Sigmoid colon (tissue), 7 donors: Measurements from ENCODE around the gene MAP3K14. TPM values are rescaled to one million over a fixed set of nuclear protein-coding genes. Genes with fewer than 3 reads are reported as not detected.

Source experiments
- DNase-seq: peaks from one replicate; pipeline ENCODE4 v3.0.0-alpha.2; 2019
- H3K27ac ChIP-seq, 4 donors: fragments of 200-600 bp; sonication (generic); one replicate each; pipeline ENCODE4 v1.5.1; 2016 to 2019; ENCODE audit warnings: mild to moderate bottlenecking in 1 of 4
- H3K27me3 ChIP-seq, 3 donors: fragments of 200-600 bp; sonication (generic); one replicate each; pipeline ENCODE4 v1.5.1; 2019; ENCODE audit warnings: mild to moderate bottlenecking in 1 of 3
- H3K36me3 ChIP-seq, 4 donors: fragments of 200-600 bp; sonication (generic); one replicate each; pipeline ENCODE4 v1.5.1; 2016 to 2019
- H3K4me1 ChIP-seq, 4 donors: fragments of 200-600 bp; sonication (generic); one replicate each; pipeline ENCODE4 v1.5.1; 2017 to 2019
- H3K4me3 ChIP-seq, 4 donors: fragments of 200-600 bp; sonication (generic); one replicate each; pipeline ENCODE4 v1.5.1; 2017 to 2019; ENCODE audit warnings: mild to moderate bottlenecking in 2 of 4, moderate library complexity in 1 of 4
- H3K9me3 ChIP-seq, 4 donors: fragments of 200-600 bp in 3 of 4; sonication (generic) in 3 of 4; one replicate each; pipeline versions ENCODE4 v1.5.1 to v1.6.1; 2013 to 2019
- CTCF ChIP-seq, 4 experiments: fragments of 450-650 bp in 3 of 4; fragments of 200-600 bp in 1 of 4; IDR thresholded peaks; one replicate each; pipeline ENCODE4 v1.5.1; 2016 to 2019; ENCODE audit warnings: antibody characterized with exemption in 4 of 4, mild to moderate bottlenecking in 3 of 4, moderate library complexity in 2 of 4
- EP300 ChIP-seq, 4 donors: sonication (generic); formaldehyde crosslinking; IDR thresholded peaks; one replicate each; pipeline ENCODE4 v1.6.1; 2017; ENCODE audit warnings: antibody characterized with exemption in 4 of 4
- POLR2A ChIP-seq, 2 donors: fragments of 450-650 bp; IDR thresholded peaks; one replicate each; pipeline ENCODE4 v1.6.1; 2016; ENCODE audit warnings: antibody characterized with exemption in 2 of 2, mild to moderate bottlenecking in 2 of 2, moderate library complexity in 2 of 2
- POLR2AphosphoS5 ChIP-seq, 4 donors: sonication (generic); formaldehyde crosslinking; IDR thresholded peaks; one replicate each; pipeline ENCODE4 v1.6.1; 2017; ENCODE audit warnings: antibody characterized with exemption in 4 of 4
- WGBS, 2 donors: extraction: QIAGEN DNeasy Blood & Tissue Kit; methylation state at CpG; one replicate each; pipeline ENCODE4 v1.1.7; 2013; 5-methylcytosine and 5-hydroxymethylcytosine counted together
- intact Hi-C: fragments of 100-400 bp; cut with DNase I; formaldehyde crosslinking; loops from one replicate; pipeline ENCODE4 v1.15.1; 2023
- polyA plus RNA-seq, 3 donors: library from polyadenylated mRNA; stranded (reverse); fragments of 200-250 nt; gene quantifications; one replicate each; pipeline ENCODE4 v1.2.3, GENCODE V29; 2013
- total RNA-seq, 4 donors: library from RNA; depleted of rRNA; stranded (reverse); fragments of >200 nt; gene quantifications; one replicate each; pipeline ENCODE4 v1.1.0, GENCODE V29; 2016
- donor health status: healthy with polysubstance abuse.
- donor health status: Bipolar disorder and iron deficiency.
- donor health status: healthy.

The MAP3K14 gene
- total and polyA plus RNA-seq, 7 donors = 7.2 to 28.5 (median 11.1) TPM

- Histone ChIP-seq H3K4me3 (no peak overlapping the region), H3K27me3 (no peaks in the 10 kb centered on the region), H3K9me3 (no peaks in the 10 kb centered on the region), H3K27ac (peak overlapping the region; percentile 67 to 98 (median 92)), H3K4me1 (peaks cover 0 to 55% (median 43%) of the 10 kb centered on the region in 4 donors), H3K36me3 (peaks cover 21 to 50% (median 35%) of the 10 kb centered on the region in 4 donors)
- intact Hi-C loops = loop anchor here (2.0 to 5.0 kb wide), 2 partner anchors 41 to 59 kb away; partner anchors contain the start of gene MAP3K14
- WGBS, 2 donors = 60 to 61% methylated on average over 6 of the region's 6 CpGs
- no peak for DNase-seq
- TF ChIP-seq EP300 (IDR thresholded peaks at IDR 0.05) (no peak), POLR2AphosphoS5 (IDR thresholded peaks at IDR 0.05) (peak in 1 of 4 donors; percentile 5)
Observed at GRCh38 chr17:45276031-45276430, 40.8 kb downstream of the MAP3K14 start.

- TF ChIP-seq EP300 (IDR thresholded peaks at IDR 0.05) = no peak
- TF ChIP-seq POLR2A (IDR thresholded peaks at IDR 0.05) = no peak
- no peak for TF ChIP-seq POLR2AphosphoS5 (IDR thresholded peaks at IDR 0.05)
- no peak for TF ChIP-seq CTCF (IDR thresholded peaks at IDR 0.05)
- DNase-seq = no peak
- Histone ChIP-seq H3K27me3 (no peaks in the 10 kb centered on the region), H3K4me3 (no peak overlapping the region), H3K27ac (peak overlapping the region in 1 of 4 donors; percentile 6), H3K36me3 (peaks cover 41 to 56% (median 51%) of the 10 kb centered on the region in 4 donors), H3K9me3 (no peaks in the 10 kb centered on the region), H3K4me1 (peaks cover 0 to 37% (median 34%) of the 10 kb centered on the region in 4 donors)
- intact Hi-C loops = no loop called here
- WGBS, 2 donors = 90 to 94% methylated on average over 5 of the region's 5 CpGs
Observed at GRCh38 chr17:45274033-45274432, 42.8 kb downstream of the MAP3K14 start.

- no peak for DNase-seq
- intact Hi-C loops = no loop called here
- Histone ChIP-seq H3K36me3 (peaks cover 46 to 61% (median 56%) of the 10 kb centered on the region in 4 donors), H3K4me1 (peaks cover 0 to 33% (median 29%) of the 10 kb centered on the region in 4 donors), H3K4me3 (no peak overlapping the region), H3K27me3 (no peaks in the 10 kb centered on the region), H3K9me3 (no peaks in the 10 kb centered on the region), H3K27ac (peak overlapping the region in 1 of 4 donors; percentile 6)
- TF ChIP-seq POLR2AphosphoS5 (IDR thresholded peaks at IDR 0.05) (no peak), CTCF (IDR thresholded peaks at IDR 0.05) (no peak), POLR2A (IDR thresholded peaks at IDR 0.05) (no peak), EP300 (IDR thresholded peaks at IDR 0.05) (no peak)
- WGBS, 2 donors = 88 to 90% methylated on average over 16 of the region's 16 CpGs
Observed at GRCh38 chr17:45273551-45273957, 43.3 kb downstream of the MAP3K14 start.

- 71 to 86% methylated on average over 3 of the region's 3 CpGs for WGBS, 2 donors
- Histone ChIP-seq H3K36me3 (peaks cover 53 to 80% (median 75%) of the 10 kb centered on the region in 4 donors), H3K4me1 (peaks cover 0 to 14% (median 9%) of the 10 kb centered on the region in 4 donors), H3K9me3 (no peaks in the 10 kb centered on the region), H3K27ac (no peak overlapping the region), H3K4me3 (no peak overlapping the region), H3K27me3 (no peaks in the 10 kb centered on the region)
- intact Hi-C loops = no loop called here
- DNase-seq = no peak
- TF ChIP-seq CTCF (IDR thresholded peaks at IDR 0.05) = no peak
- TF ChIP-seq POLR2AphosphoS5 (IDR thresholded peaks at IDR 0.05) = no peak
- no peak for TF ChIP-seq EP300 (IDR thresholded peaks at IDR 0.05)
- TF ChIP-seq POLR2A (IDR thresholded peaks at IDR 0.05) = no peak
Observed at GRCh38 chr17:45271603-45272002, 45.2 kb downstream of the MAP3K14 start.

GRCh38 chr17:45270828-45271418 lies 45.9 kb downstream of the MAP3K14 start:
- no peak overlapping the region for H3K27ac ChIP-seq
- no peak overlapping the region for H3K4me3 ChIP-seq
- peaks cover 59 to 87% (median 82%) of the 10 kb centered on the region in 4 donors for H3K36me3 ChIP-seq
- H3K9me3 ChIP-seq = no peaks in the 10 kb centered on the region
- H3K4me1 ChIP-seq = peaks cover 0 to 7% (median 3%) of the 10 kb centered on the region in 4 donors
- no peak for TF ChIP-seq POLR2A (IDR thresholded peaks at IDR 0.05)
- TF ChIP-seq POLR2AphosphoS5 (IDR thresholded peaks at IDR 0.05) = no peak
- peak in 2 of 4 experiments; percentile 16 to 39 for TF ChIP-seq CTCF (IDR thresholded peaks at IDR 0.05)
- no peaks in the 10 kb centered on the region for H3K27me3 ChIP-seq
- no peak for DNase-seq
- intact Hi-C loops = no loop called here
- WGBS, 2 donors = 81 to 82% methylated on average over 13 of the region's 13 CpGs
